Measurements from ENCODE around the gene MMRN2. TPM values are rescaled to one million over a fixed set of nuclear protein-coding genes. Genes with fewer than 3 reads are reported as not detected.

Gene MMRN2
- total and polyA plus RNA-seq, 8 donors, result 3.2 to 7.4 (median 5.0) TPM

GRCh38 chr10:86944907-86945306, 12.5 kb downstream of the MMRN2 start:
- DNase-seq (no peak), ATAC-seq (no peak), FAIRE-seq (no peak)
- 96 to 98% methylated on average over 3 of the region's 3 CpGs for WGBS, 2 donors
- H3K4me3 ChIP-seq, result no peak overlapping the region
- no peak overlapping the region for H3K27ac ChIP-seq
- no peaks in the 10 kb centered on the region for H3K9me3 ChIP-seq
- H3K4me1 ChIP-seq, result no peaks in the 10 kb centered on the region
- TF ChIP-seq CTCF (IDR thresholded peaks at IDR 0.05), result no peak
- intact Hi-C loops (cut with DNase I), result no loop called here
- H3K27me3 ChIP-seq, result no peaks in the 10 kb centered on the region
- H3K36me3 ChIP-seq, result no peaks in the 10 kb centered on the region

GRCh38 chr10:86944471-86944870, 12.9 kb downstream of the MMRN2 start:
- ATAC-seq, result no peak
- H3K4me3 ChIP-seq, result no peak overlapping the region
- no peaks in the 10 kb centered on the region for H3K4me1 ChIP-seq
- TF ChIP-seq CTCF (IDR thresholded peaks at IDR 0.05), result no peak
- H3K36me3 ChIP-seq, result no peaks in the 10 kb centered on the region
- H3K27ac ChIP-seq, result no peak overlapping the region
- no peak for FAIRE-seq
- no peaks in the 10 kb centered on the region for H3K9me3 ChIP-seq
- DNase-seq, result no peak
- intact Hi-C loops (cut with DNase I), result no loop called here
- H3K27me3 ChIP-seq, result no peaks in the 10 kb centered on the region

- no peak overlapping the region for H3K27ac ChIP-seq
- no peak for TF ChIP-seq CTCF (IDR thresholded peaks at IDR 0.05)
- DNase-seq, result no peak
- H3K27me3 ChIP-seq, result no peaks in the 10 kb centered on the region
- WGBS, 2 donors, result 91 to 92% methylated on average over 4 of the region's 4 CpGs
- no peak overlapping the region for H3K4me3 ChIP-seq
- no peaks in the 10 kb centered on the region for H3K36me3 ChIP-seq
- no peak for ATAC-seq
- no peaks in the 10 kb centered on the region for H3K4me1 ChIP-seq
- H3K9me3 ChIP-seq, result no peaks in the 10 kb centered on the region
- no peak for FAIRE-seq
- intact Hi-C loops (cut with DNase I), result no loop called here
These were observed 13.4 kb downstream of the MMRN2 start for GRCh38 chr10:86944031-86944419.

GRCh38 chr10:86943316-86944030, 13.9 kb downstream of the MMRN2 start:
- FAIRE-seq (no peak), DNase-seq (peak in 1 of 6 donors; percentile 58), ATAC-seq (no peak)
- Histone ChIP-seq H3K36me3 (no peaks in the 10 kb centered on the region), H3K9me3 (no peaks in the 10 kb centered on the region), H3K4me3 (no peak overlapping the region), H3K27me3 (no peaks in the 10 kb centered on the region), H3K27ac (no peak overlapping the region), H3K4me1 (no peaks in the 10 kb centered on the region)
- WGBS, 2 donors, result 92 to 96% methylated on average over 30 of the region's 30 CpGs
- no peak for TF ChIP-seq CTCF (IDR thresholded peaks at IDR 0.05)
- intact Hi-C loops (cut with DNase I), result no loop called here

All from pancreas (tissue), 10 donors.